Measurements from ENCODE around the gene SERPINB2.
"Not testable (repeated sequence)": the region's sequence is repeated elsewhere in the genome, so short reads cannot be mapped to it uniquely, and the experiment has no call there.

The SERPINB2 gene

GRCh38 chr18:63890237-63890949 lies 2.9 kb downstream of the SERPINB2 start:
- DNase-seq = no peak

- DNase-seq = no peak
Observed at GRCh38 chr18:63890950-63891304, 3.4 kb downstream of the SERPINB2 start.

GRCh38 chr18:63892566-63892965 lies 5.1 kb downstream of the SERPINB2 start:
- no peak for DNase-seq

GRCh38 chr18:63894106-63894772 lies 6.7 kb downstream of the SERPINB2 start:
- no peak for DNase-seq

GRCh38 chr18:63895190-63895589 lies 7.7 kb downstream of the SERPINB2 start:
- DNase-seq = no peak

GRCh38 chr18:63897072-63897471 lies 9.6 kb downstream of the SERPINB2 start:
- no peak for DNase-seq

- DNase-seq = no peak
Observed at GRCh38 chr18:63899206-63899605, 11.7 kb downstream of the SERPINB2 start.

- DNase-seq = no peak
Observed at GRCh38 chr18:63903851-63904570, 16.5 kb downstream of the SERPINB2 start.

GRCh38 chr18:63904694-63905093 lies 17.2 kb downstream of the SERPINB2 start:
- no peak for DNase-seq

- no peak for DNase-seq
Observed at GRCh38 chr18:63905361-63905760, 17.9 kb downstream of the SERPINB2 start.

- DNase-seq = no peak
Observed at GRCh38 chr18:63906056-63906455, 18.6 kb downstream of the SERPINB2 start.

GRCh38 chr18:63907664-63908063 lies 20.2 kb downstream of the SERPINB2 start, which contains the start of gene SERPINB10:
Gene SERPINB10 (plus strand): TSS chr18:63907958. CDS start chr18:63915511, 7,553 bp downstream.
- DNase-seq = no peak

- no peak for DNase-seq
Observed at GRCh38 chr18:63908858-63909257, 21.4 kb downstream of the SERPINB2 start.

GRCh38 chr18:63909870-63910269 lies 22.4 kb downstream of the SERPINB2 start:
- no peak for DNase-seq

GRCh38 chr18:63917817-63918216 lies 30.3 kb downstream of the SERPINB2 start:
- DNase-seq = no peak

- no peak for DNase-seq
Observed at GRCh38 chr18:63922049-63922448, 34.5 kb downstream of the SERPINB2 start.

- DNase-seq = no peak
Observed at GRCh38 chr18:63924551-63924950, 37.0 kb downstream of the SERPINB2 start.

- DNase-seq = no peak
Observed at GRCh38 chr18:63928331-63928730, 40.8 kb downstream of the SERPINB2 start.

GRCh38 chr18:63929369-63929768 lies 41.9 kb downstream of the SERPINB2 start:
- not testable (repeated sequence) for DNase-seq

GRCh38 chr18:63930773-63931354 lies 43.4 kb downstream of the SERPINB2 start:
- no peak for DNase-seq

GRCh38 chr18:63936156-63936931 lies 48.8 kb downstream of the SERPINB2 start:
- DNase-seq = peak; percentile 76

- no peak for DNase-seq
Observed at GRCh38 chr18:63936932-63937393, 49.5 kb downstream of the SERPINB2 start.

- DNase-seq = no peak
Observed at GRCh38 chr18:63940008-63940407, 52.5 kb downstream of the SERPINB2 start.

Measured in CD4-positive, alpha-beta T cell treated with Interleukin-15 for 1 hour (primary cell).